ENCODE results near the gene CHAF1B. TPM values are rescaled to one million over a fixed set of nuclear protein-coding genes. Genes with fewer than 3 reads are reported as not detected.

CHAF1B gene
- total RNA-seq, 1 donor from 2014 or later = 4.9 TPM

GRCh38 chr21:36465478-36465877 lies 80.3 kb downstream of the CHAF1B start:
- no peak for DNase-seq (ENCODE audit: extremely low spot score, unreplicated experiment)
- H3K4me1 Mint-ChIP-seq (ENCODE audit: unreplicated experiment) = peaks cover 7% of the 10 kb centered on the region
- H3K9me3 Mint-ChIP-seq (ENCODE audit: unreplicated experiment) = no peaks in the 10 kb centered on the region
- H3K27me3 Mint-ChIP-seq (ENCODE audit: unreplicated experiment) = peaks cover 5% of the 10 kb centered on the region
- TF ChIP-seq CTCF (IDR thresholded peaks at IDR 0.05) = no peak
- H3K36me3 Mint-ChIP-seq (ENCODE audit: unreplicated experiment) = no peaks in the 10 kb centered on the region
- H3K4me3 Mint-ChIP-seq (ENCODE audit: unreplicated experiment) = no peak overlapping the region
- H3K27ac Mint-ChIP-seq (ENCODE audit: unreplicated experiment) = no peak overlapping the region

- Mint-ChIP-seq H3K4me1 (ENCODE audit: unreplicated experiment) (peaks cover 9% of the 10 kb centered on the region), H3K9me3 (ENCODE audit: unreplicated experiment) (no peaks in the 10 kb centered on the region), H3K27ac (ENCODE audit: unreplicated experiment) (no peak overlapping the region), H3K4me3 (ENCODE audit: unreplicated experiment) (no peak overlapping the region), H3K27me3 (ENCODE audit: unreplicated experiment) (peaks cover 5% of the 10 kb centered on the region), H3K36me3 (ENCODE audit: unreplicated experiment) (no peaks in the 10 kb centered on the region)
- no peak for DNase-seq (ENCODE audit: extremely low spot score, unreplicated experiment)
- no peak for TF ChIP-seq CTCF (IDR thresholded peaks at IDR 0.05)
Observed at GRCh38 chr21:36466061-36466511, 80.9 kb downstream of the CHAF1B start.

Other genes starting within 250 kb of the CHAF1B start
- gene DOP1B, start 228.6 kb upstream of the CHAF1B start, total RNA-seq = 14.3 and 16.5 TPM in 2 replicates
- gene MORC3, start 65.2 kb upstream of the CHAF1B start, total RNA-seq = 27.8 and 31.1 TPM in 2 replicates
- not detected in 2 replicates for gene CLDN14, start 94.7 kb downstream of the CHAF1B start, total RNA-seq

All from osteocyte (in vitro differentiated cells).